Esophagus (tissue), 2 donors: Measurements from ENCODE around the gene SMC1B. TPM values are rescaled to one million over a fixed set of nuclear protein-coding genes. Genes with fewer than 3 reads are reported as not detected.

Experiments
- H3K27ac ChIP-seq, 2 donors: one replicate each; pipeline ENCODE4 v1.5.1; 2013; ENCODE audit warnings: low read depth in 2 of 2, mild to moderate bottlenecking in 2 of 2, inconsistent platforms in 1 of 2, low read length in 1 of 2, moderate library complexity in 1 of 2
- H3K27me3 ChIP-seq, 2 donors: one replicate each; pipeline ENCODE4 v1.6.1; 2013; ENCODE audit warnings: low read length in 2 of 2, control low read depth in 1 of 2, mild to moderate bottlenecking in 1 of 2; ENCODE audit not compliant: insufficient read depth in 2 of 2, control insufficient read depth in 1 of 2
- H3K36me3 ChIP-seq, 2 donors: one replicate each; pipeline ENCODE4 v1.6.1; 2013; ENCODE audit warnings: low read length in 1 of 2; ENCODE audit not compliant: control insufficient read depth in 2 of 2, insufficient read depth in 2 of 2
- H3K4me1 ChIP-seq, 2 donors: one replicate each; pipeline ENCODE4 v1.6.1; 2013; ENCODE audit warnings: low read length in 1 of 2; ENCODE audit not compliant: control insufficient read depth in 2 of 2, insufficient read depth in 2 of 2
- H3K4me3 ChIP-seq, 2 donors: one replicate each; pipeline ENCODE4 v1.5.1; 2013; ENCODE audit warnings: low read length in 2 of 2, mild to moderate bottlenecking in 2 of 2, low read depth in 1 of 2, moderate library complexity in 1 of 2
- H3K9me3 ChIP-seq, 2 donors: one replicate each; pipeline ENCODE4 v1.6.1; 2013; ENCODE audit warnings: mild to moderate bottlenecking in 2 of 2, low read depth in 1 of 2, low read length in 1 of 2, moderate library complexity in 1 of 2; ENCODE audit not compliant: control insufficient read depth in 2 of 2, insufficient read depth in 1 of 2
- WGBS, 2 donors: extraction: QIAGEN DNeasy Blood & Tissue Kit; methylation state at CpG; one replicate each; pipeline ENCODE4 v1.1.7; 2013; 5-methylcytosine and 5-hydroxymethylcytosine counted together
- polyA plus RNA-seq, 2 donors: library from polyadenylated mRNA; stranded (reverse); fragments of 200-250 nt; gene quantifications; one replicate each; pipeline ENCODE4 v1.2.3, GENCODE V29; 2013
- donor health status: healthy with polysubstance abuse.
- donor health status: Bipolar disorder and iron deficiency.

Gene SMC1B
- under 1 TPM in 1 of 2 donors, not detected in 1; 0.04 TPM for polyA plus RNA-seq

DNA sequence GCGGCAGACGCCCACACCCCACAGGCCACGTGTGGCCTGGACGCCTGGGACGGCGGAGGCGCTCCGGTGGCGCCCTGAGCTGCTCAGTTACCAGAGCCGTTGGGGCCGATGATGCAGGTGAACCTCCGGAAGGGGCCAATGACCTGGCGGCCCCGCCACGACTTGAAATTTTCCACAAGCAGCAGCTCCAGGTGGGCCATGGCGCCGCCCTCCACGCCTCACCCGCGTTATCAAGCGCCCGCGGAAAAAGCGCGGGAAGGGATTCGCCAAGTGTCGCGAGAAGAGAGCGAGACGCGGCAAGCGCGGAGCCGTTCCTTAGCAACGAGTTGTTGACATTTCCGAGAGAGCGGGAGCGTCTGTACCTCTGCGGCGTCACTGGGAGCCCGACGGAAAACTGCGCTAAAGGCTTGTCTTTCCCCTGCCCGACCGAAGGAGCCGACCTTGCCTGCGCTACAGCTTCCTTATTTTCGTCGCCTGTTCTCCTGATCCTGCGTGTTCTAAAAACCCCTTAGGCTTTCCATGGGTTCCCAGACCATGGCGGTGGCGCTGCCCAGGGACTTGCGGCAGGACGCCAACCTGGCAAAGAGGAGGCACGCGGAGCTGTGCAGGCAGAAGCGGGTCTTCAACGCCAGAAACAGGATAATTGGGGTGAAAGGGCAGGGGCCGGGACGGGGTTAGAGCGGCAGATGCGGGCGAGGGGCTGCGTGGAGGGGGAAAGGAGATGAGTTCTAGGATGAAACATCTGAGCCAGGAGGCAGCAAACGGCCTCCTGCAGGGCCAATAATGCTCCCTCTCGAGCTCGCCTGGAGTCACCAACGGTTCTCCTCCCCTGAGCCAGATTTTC lies at the start of gene SMC1B, which contains the start of gene RIBC2:
SMC1B (minus strand) TSS at position 232 of the 844 bp plus-strand sequence; CDS start at position 200, 32 bp downstream.
RIBC2 (plus strand) TSS at position 326 of the 844 bp plus-strand sequence; CDS start at position 520, 194 bp downstream.
- Histone ChIP-seq H3K4me3 (peak within 1 kb of the TSS; percentile 49 to 59), H3K36me3 (peaks cover 0 to under 1% of the 10 kb centered on the region in 2 donors), H3K27me3 (no peaks in the 10 kb centered on the region), H3K4me1 (peaks cover 6 to 12% of the 10 kb centered on the region in 2 donors), H3K9me3 (no peaks in the 10 kb centered on the region), H3K27ac (peak within 1 kb of the TSS; percentile 8 to 32)
- 11 to 15% methylated on average over 67 to 68 of the region's 68 CpGs for WGBS, 2 donors

DNA sequence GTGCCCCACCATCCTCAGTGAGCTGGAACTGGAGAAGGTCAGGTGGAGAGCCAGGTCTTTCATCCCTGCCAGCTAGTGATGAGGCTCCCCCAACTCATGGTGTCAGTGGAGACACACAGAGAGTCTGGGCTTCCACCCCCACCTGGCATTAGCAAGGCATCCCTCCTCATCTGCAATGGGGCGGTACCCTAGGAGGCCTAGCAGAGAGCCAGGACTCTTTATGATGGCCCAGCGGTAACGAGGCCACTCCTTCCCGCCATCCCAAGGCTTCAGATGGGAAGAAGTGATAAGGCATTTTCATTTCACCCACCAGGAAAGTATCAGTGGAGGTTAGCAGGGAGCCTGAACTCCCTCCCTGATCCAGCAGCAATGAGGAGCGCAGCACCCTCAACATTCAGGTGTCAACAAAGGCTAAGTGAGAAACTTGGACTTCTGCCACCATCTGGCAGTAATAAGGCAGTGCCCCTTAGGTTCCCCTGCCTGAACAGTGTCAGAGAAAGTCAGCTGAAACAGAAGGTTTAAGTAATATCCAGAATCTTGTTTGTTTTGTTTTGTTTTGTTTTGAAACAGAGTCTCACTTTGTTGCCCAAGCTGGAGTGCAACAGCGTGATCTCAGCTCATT lies 48.7 kb upstream of the SMC1B start:
- WGBS, 2 donors = 85 to 90% methylated on average over 6 of the region's 6 CpGs
- no peak overlapping the region for H3K27ac ChIP-seq

DNA sequence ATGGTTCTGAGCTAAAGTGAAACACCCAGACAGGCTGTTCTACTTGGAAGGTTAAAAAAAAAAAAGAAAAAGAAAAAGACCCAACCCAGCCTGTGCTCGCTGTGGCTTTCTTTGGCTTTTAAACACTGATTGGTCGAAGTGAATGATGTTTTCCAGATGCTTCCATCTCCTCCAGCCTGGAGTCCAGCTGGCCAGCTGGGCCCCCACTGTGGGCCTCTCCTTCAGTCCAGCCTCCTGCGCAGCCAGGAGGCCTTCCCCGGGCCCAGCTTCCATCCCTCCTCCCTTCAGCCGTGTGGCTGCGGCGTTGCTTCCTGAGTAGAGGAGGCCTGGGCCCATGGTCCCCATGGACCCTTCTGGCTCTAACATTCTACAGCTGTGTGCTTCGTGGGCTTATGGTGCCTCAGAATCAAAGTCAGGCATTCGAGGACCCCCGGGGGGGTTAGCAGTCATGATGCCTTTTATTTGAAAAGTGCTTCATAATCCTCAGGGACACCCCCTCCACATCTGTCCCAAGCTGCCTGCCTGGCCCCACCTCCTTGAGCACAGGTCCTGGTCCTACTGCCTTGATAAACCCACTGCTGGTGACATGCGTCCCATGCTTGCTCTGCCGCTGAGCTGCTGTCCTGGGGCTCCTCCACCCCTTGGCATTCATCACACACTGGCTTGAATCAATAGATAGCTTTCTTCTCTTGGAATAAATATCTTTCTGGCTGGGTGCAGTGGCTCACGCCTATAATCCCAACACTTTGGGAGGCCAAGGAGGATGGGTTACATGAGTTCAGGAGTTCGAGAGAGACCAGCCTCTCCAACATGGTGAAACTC lies 47.1 kb upstream of the SMC1B start:
- Histone ChIP-seq H3K9me3 (no peaks in the 10 kb centered on the region), H3K36me3 (no peaks in the 10 kb centered on the region), H3K4me1 (peaks cover 0 to 2% of the 10 kb centered on the region in 2 donors), H3K27ac (peak overlapping the region in 1 of 2 donors; percentile 11), H3K27me3 (no peaks in the 10 kb centered on the region), H3K4me3 (no peak overlapping the region)
- WGBS, 2 donors = 63 to 69% methylated on average over 14 of the region's 14 CpGs

More for the DNA sequence above, 48.7 kb upstream of the SMC1B start:
- no peaks in the 10 kb centered on the region for H3K36me3 ChIP-seq
- no peaks in the 10 kb centered on the region for H3K9me3 ChIP-seq
- no peaks in the 10 kb centered on the region for H3K27me3 ChIP-seq
- peaks cover 0 to 2% of the 10 kb centered on the region in 2 donors for H3K4me1 ChIP-seq
- no peak overlapping the region for H3K4me3 ChIP-seq

DNA sequence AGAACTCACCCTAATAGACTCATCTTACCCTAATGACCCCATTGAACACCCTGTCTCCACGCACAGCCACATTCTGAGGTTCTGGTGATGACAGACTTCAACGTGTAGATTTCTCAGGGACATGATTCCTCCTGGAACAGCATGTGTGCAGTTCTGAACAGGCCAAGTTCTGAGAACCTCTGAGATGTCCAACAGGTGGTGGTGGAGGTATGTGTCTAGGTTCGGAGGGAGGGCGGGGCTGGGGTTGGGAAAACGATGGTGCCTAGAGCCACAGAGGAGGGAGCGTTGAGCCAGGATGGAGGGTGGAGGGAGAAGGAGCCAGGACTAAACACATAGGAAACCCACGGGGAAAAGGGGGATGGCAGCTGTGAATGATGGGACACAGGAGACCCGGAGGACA lies 45.8 kb upstream of the SMC1B start:
- Histone ChIP-seq H3K4me1 (peaks cover 0 to 2% of the 10 kb centered on the region in 2 donors), H3K36me3 (no peaks in the 10 kb centered on the region), H3K27ac (peak overlapping the region in 1 of 2 donors; percentile 43), H3K9me3 (no peaks in the 10 kb centered on the region), H3K27me3 (no peaks in the 10 kb centered on the region), H3K4me3 (no peak overlapping the region)
- 89 to 90% methylated on average over 8 of the region's 8 CpGs for WGBS, 2 donors

DNA sequence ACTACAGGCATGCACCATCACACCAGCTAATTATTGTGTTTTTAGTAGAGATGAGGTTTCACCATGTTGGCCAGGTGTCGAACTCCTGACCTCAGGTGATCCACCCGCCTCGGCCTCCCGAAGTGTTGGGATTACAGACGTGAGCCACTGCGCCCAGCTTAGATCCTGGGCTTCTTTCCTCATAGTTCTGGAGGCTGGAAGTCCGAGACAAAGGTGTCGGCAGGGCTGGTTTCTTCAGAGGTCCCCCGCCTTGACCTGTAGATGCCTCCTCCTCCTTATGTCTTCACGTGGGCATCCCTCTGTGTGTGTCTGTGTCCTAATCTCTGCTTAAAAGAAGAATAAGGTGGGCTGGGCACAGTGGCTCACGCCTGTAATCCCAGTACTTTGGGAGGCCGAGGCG lies 45.1 kb upstream of the SMC1B start:
- Histone ChIP-seq H3K9me3 (no peaks in the 10 kb centered on the region), H3K4me1 (peaks cover 0 to 2% of the 10 kb centered on the region in 2 donors), H3K36me3 (no peaks in the 10 kb centered on the region), H3K27ac (no peak overlapping the region), H3K27me3 (no peaks in the 10 kb centered on the region), H3K4me3 (no peak overlapping the region)
- WGBS, 2 donors = 96% methylated on average over 13 of the region's 13 CpGs

DNA sequence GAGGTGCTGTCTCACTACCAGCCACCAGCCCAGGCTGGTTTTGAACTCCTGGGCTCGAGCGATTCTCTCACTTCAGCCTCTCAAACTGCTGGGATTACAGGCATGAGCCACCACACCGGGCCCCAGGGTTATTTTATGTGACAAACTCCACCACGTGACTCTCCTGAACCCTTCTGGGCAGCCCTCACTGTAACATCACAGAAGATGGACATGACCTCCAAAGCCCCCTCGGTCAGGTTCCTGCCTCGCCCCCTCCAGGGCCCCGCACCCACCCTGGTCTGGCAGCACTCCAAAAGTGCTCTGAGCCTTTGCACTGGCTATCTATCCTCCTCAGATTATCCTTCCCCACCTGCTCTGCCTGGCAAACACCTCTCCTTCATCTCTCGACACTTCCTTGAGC lies 43.4 kb upstream of the SMC1B start:
- WGBS, 2 donors = 81 to 91% methylated on average over 8 of the region's 8 CpGs
- no peaks in the 10 kb centered on the region for H3K9me3 ChIP-seq
- H3K4me3 ChIP-seq = no peak overlapping the region
- H3K36me3 ChIP-seq = no peaks in the 10 kb centered on the region
- H3K4me1 ChIP-seq = peaks cover 2 to 3% of the 10 kb centered on the region in 2 donors
- no peaks in the 10 kb centered on the region for H3K27me3 ChIP-seq
- no peak overlapping the region for H3K27ac ChIP-seq

DNA sequence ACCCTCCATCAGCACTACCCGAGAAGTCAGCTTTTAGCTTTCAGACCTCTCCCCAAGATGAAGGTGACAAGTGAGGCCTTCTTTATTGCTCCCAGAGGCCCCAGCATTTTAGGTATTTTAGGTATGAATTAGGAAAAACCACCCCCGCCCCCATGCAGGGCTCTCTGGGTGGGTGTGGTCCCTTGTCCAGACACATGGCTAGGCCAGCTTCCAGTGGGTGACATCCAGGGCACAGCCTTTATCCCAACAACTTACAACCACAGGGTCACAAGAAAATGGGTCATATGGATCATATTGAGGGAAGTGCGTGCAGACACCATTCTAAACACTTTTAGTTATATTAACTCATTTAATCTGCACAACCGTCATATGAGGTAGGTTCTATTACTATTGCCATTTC lies 42.2 kb upstream of the SMC1B start:
- Histone ChIP-seq H3K27ac (no peak overlapping the region), H3K4me1 (peaks cover 3% of the 10 kb centered on the region in 2 donors), H3K36me3 (no peaks in the 10 kb centered on the region), H3K4me3 (no peak overlapping the region), H3K9me3 (no peaks in the 10 kb centered on the region), H3K27me3 (no peaks in the 10 kb centered on the region)
- 82 to 93% methylated on average over 4 of the region's 4 CpGs for WGBS, 2 donors

- Histone ChIP-seq H3K27me3 (no peaks in the 10 kb centered on the region), H3K4me1 (peaks cover 3 to 4% of the 10 kb centered on the region in 2 donors), H3K9me3 (no peaks in the 10 kb centered on the region), H3K27ac (no peak overlapping the region), H3K36me3 (no peaks in the 10 kb centered on the region), H3K4me3 (no peak overlapping the region)
- 79 to 84% methylated on average over 14 of the region's 14 CpGs for WGBS, 2 donors
Observed at GRCh38 chr22:45455212-45455611, 41.8 kb upstream of the SMC1B start.

GRCh38 chr22:45454275-45454674 lies 40.9 kb upstream of the SMC1B start:
- 76 to 78% methylated on average over 4 of the region's 4 CpGs for WGBS, 2 donors
- no peak overlapping the region for H3K4me3 ChIP-seq
- H3K4me1 ChIP-seq = peaks cover 3 to 7% of the 10 kb centered on the region in 2 donors
- no peaks in the 10 kb centered on the region for H3K36me3 ChIP-seq
- no peak overlapping the region for H3K27ac ChIP-seq
- no peaks in the 10 kb centered on the region for H3K9me3 ChIP-seq
- no peaks in the 10 kb centered on the region for H3K27me3 ChIP-seq
